Measurements from ENCODE around the gene PRIM2.
"Not testable (repeated sequence)": the region's sequence is repeated elsewhere in the genome, so short reads cannot be mapped to it uniquely, and the experiment has no call there.

Gene PRIM2

DNA sequence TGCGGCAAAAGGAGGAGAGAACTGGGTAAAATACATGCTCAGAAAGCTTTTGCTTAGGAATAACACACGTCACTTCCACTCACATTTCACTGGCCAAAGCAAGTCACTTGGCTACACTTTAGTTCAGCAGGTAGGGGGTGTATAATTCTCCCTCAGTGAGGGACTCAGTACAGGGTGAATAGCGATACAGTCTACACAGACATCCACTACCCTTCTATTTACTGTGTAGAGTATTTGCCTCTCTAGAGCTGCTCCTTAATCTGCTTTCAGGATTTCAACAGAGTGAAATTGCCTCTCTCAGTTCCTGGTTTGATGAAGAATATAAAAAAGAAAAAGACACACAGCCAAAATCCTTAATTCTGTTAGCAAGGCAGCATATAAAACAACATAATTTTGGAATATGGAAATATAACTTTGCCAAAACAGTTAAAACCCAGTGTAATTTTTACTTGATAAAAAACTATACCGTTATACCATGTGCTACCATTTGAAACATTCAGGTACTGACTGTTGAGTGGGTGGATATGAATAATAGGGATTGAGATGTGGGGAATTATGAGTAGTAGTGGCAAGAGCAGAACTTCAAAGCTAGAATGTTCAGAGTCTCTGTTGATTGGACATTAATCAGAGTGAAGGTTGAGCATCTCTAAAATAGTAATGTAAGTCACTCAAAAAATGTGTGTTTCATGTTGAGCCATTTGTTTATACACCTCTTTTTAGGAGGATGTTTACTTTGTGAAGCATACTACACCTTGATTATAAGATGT is 51.7 kb downstream of the PRIM2 start:
- not testable (repeated sequence) for H3K27me3 ChIP-seq (ENCODE audit: insufficient read depth, low read length, poor library complexity, severe bottlenecking); H3K79me2 ChIP-seq (ENCODE audit: insufficient read depth, low read length); H3K9ac ChIP-seq (ENCODE audit: low read depth, low read length, poor library complexity, severe bottlenecking); H3F3A ChIP-seq (ENCODE audit: low read depth); H3K9me2 ChIP-seq (replicated peaks; ENCODE audit: low read depth, low read length); H3K4me2 ChIP-seq (ENCODE audit: low read depth, low read length, poor library complexity, severe bottlenecking); H2AFZ ChIP-seq (ENCODE audit: low read length); H4K20me1 ChIP-seq (ENCODE audit: insufficient read depth, low read length, poor library complexity, severe bottlenecking); H3K4me3 ChIP-seq (ENCODE audit: low read length, poor library complexity, severe bottlenecking); H3K4me1 ChIP-seq (ENCODE audit: insufficient read depth, low read length, poor library complexity, severe bottlenecking); H3K9me3 ChIP-seq (ENCODE audit: insufficient read depth, low read depth, low read length); H3K36me3 ChIP-seq (ENCODE audit: insufficient read depth, low read length)

DNA sequence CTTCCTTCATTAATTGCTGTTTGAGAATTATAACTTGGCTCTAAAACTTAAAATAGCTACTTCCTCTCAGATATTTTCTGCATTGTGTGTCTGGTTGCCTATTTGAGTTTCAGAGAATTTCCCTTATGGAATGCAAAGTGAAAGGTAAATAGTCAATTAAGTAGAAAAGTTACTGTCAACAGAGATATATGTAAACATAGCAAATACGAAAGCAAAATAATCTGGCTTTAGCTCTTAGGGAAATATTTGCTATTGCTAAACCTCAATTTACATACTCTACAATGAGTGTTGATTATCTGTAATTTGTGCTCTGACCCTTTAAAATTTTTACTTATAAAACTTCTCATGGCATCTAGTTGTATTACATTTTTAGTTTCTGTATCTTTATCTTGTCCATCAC is 54.3 kb downstream of the PRIM2 start:
- H3K4me1 ChIP-seq (ENCODE audit: insufficient read depth, low read length, poor library complexity, severe bottlenecking); H4K20me1 ChIP-seq (ENCODE audit: insufficient read depth, low read length, poor library complexity, severe bottlenecking); H3K79me2 ChIP-seq (ENCODE audit: insufficient read depth, low read length); H3K36me3 ChIP-seq (ENCODE audit: insufficient read depth, low read length); H3K9me2 ChIP-seq (replicated peaks; ENCODE audit: low read depth, low read length); H3K27me3 ChIP-seq (ENCODE audit: insufficient read depth, low read length, poor library complexity, severe bottlenecking); H3K9me3 ChIP-seq (ENCODE audit: insufficient read depth, low read depth, low read length); H3K4me3 ChIP-seq (ENCODE audit: low read length, poor library complexity, severe bottlenecking); H3F3A ChIP-seq (ENCODE audit: low read depth); H3K9ac ChIP-seq (ENCODE audit: low read depth, low read length, poor library complexity, severe bottlenecking); H3K4me2 ChIP-seq (ENCODE audit: low read depth, low read length, poor library complexity, severe bottlenecking); H2AFZ ChIP-seq (ENCODE audit: low read length): not testable (repeated sequence)

DNA sequence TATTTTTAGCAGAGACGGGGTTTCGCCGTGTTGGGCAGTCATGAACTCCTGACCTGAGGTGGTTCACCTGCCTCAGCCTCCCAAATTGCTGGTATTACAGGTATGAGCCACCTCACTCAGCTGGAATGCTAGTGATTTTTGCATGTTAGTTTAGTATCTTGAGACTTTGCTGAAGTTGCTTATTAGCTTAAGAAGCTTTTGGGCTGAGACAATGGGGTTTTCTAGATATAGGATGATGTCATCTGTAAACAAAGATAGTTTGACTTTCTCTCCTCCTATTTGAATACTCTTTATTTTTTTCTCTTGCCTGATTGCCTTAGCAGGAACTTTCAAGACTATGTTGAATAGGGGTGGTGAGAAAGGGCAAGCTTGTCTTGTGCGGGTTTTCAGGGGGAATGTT is 57.3 kb downstream of the PRIM2 start:
- not testable (repeated sequence) for H3K27me3 ChIP-seq (ENCODE audit: insufficient read depth, low read length, poor library complexity, severe bottlenecking); H3F3A ChIP-seq (ENCODE audit: low read depth); H3K4me3 ChIP-seq (ENCODE audit: low read length, poor library complexity, severe bottlenecking); H3K9ac ChIP-seq (ENCODE audit: low read depth, low read length, poor library complexity, severe bottlenecking); H3K9me3 ChIP-seq (ENCODE audit: insufficient read depth, low read depth, low read length); H3K9me2 ChIP-seq (replicated peaks; ENCODE audit: low read depth, low read length); H2AFZ ChIP-seq (ENCODE audit: low read length); H3K79me2 ChIP-seq (ENCODE audit: insufficient read depth, low read length); H3K4me2 ChIP-seq (ENCODE audit: low read depth, low read length, poor library complexity, severe bottlenecking); H3K4me1 ChIP-seq (ENCODE audit: insufficient read depth, low read length, poor library complexity, severe bottlenecking); H4K20me1 ChIP-seq (ENCODE audit: insufficient read depth, low read length, poor library complexity, severe bottlenecking); H3K36me3 ChIP-seq (ENCODE audit: insufficient read depth, low read length)

DNA sequence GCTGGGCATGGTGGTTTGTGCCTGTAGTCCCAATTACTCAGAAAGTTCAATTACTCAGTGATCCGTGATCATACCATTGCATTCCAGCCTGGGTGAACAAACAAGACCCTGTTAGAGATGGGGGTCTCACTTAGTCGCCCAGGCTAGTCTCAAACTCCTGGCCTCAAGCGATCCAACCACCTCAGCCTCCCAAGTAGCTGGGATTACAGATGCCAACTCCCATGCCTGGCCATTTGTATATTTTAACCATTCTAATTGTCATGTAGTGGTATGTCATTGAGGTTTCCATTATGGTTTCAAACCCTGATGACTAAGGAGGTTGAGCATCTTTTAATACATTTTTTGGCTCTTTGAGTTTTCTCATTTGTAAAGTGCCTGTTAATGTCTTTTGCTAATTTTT is 58.7 kb downstream of the PRIM2 start:
- H3F3A ChIP-seq (ENCODE audit: low read depth); H3K27me3 ChIP-seq (ENCODE audit: insufficient read depth, low read length, poor library complexity, severe bottlenecking); H3K4me2 ChIP-seq (ENCODE audit: low read depth, low read length, poor library complexity, severe bottlenecking); H3K79me2 ChIP-seq (ENCODE audit: insufficient read depth, low read length); H3K4me1 ChIP-seq (ENCODE audit: insufficient read depth, low read length, poor library complexity, severe bottlenecking); H4K20me1 ChIP-seq (ENCODE audit: insufficient read depth, low read length, poor library complexity, severe bottlenecking); H3K4me3 ChIP-seq (ENCODE audit: low read length, poor library complexity, severe bottlenecking); H3K9me3 ChIP-seq (ENCODE audit: insufficient read depth, low read depth, low read length); H3K9ac ChIP-seq (ENCODE audit: low read depth, low read length, poor library complexity, severe bottlenecking); H3K9me2 ChIP-seq (replicated peaks; ENCODE audit: low read depth, low read length); H2AFZ ChIP-seq (ENCODE audit: low read length): not testable (repeated sequence)
- H3K36me3 ChIP-seq (ENCODE audit: insufficient read depth, low read length): peaks cover 11% of the 10 kb centered on the region; the same call in 1 of the 2 replicates

GRCh38 chr6:57389038-57389592 is 71.7 kb downstream of the PRIM2 start:
- not testable (repeated sequence) for H3K27me3 ChIP-seq (ENCODE audit: insufficient read depth, low read length, poor library complexity, severe bottlenecking); H3K36me3 ChIP-seq (ENCODE audit: insufficient read depth, low read length); H3K4me2 ChIP-seq (ENCODE audit: low read depth, low read length, poor library complexity, severe bottlenecking); H3K4me3 ChIP-seq (ENCODE audit: low read length, poor library complexity, severe bottlenecking); H3F3A ChIP-seq (ENCODE audit: low read depth); H3K9ac ChIP-seq (ENCODE audit: low read depth, low read length, poor library complexity, severe bottlenecking); H3K79me2 ChIP-seq (ENCODE audit: insufficient read depth, low read length); H3K4me1 ChIP-seq (ENCODE audit: insufficient read depth, low read length, poor library complexity, severe bottlenecking); H4K20me1 ChIP-seq (ENCODE audit: insufficient read depth, low read length, poor library complexity, severe bottlenecking); H2AFZ ChIP-seq (ENCODE audit: low read length); H3K9me3 ChIP-seq (ENCODE audit: insufficient read depth, low read depth, low read length); H3K9me2 ChIP-seq (replicated peaks; ENCODE audit: low read depth, low read length)

GRCh38 chr6:57390818-57391217 is 73.4 kb downstream of the PRIM2 start:
- H3K9me2 ChIP-seq (replicated peaks; ENCODE audit: low read depth, low read length); H3K36me3 ChIP-seq (ENCODE audit: insufficient read depth, low read length); H3K9ac ChIP-seq (ENCODE audit: low read depth, low read length, poor library complexity, severe bottlenecking); H3F3A ChIP-seq (ENCODE audit: low read depth); H3K27me3 ChIP-seq (ENCODE audit: insufficient read depth, low read length, poor library complexity, severe bottlenecking); H2AFZ ChIP-seq (ENCODE audit: low read length); H4K20me1 ChIP-seq (ENCODE audit: insufficient read depth, low read length, poor library complexity, severe bottlenecking); H3K79me2 ChIP-seq (ENCODE audit: insufficient read depth, low read length); H3K4me3 ChIP-seq (ENCODE audit: low read length, poor library complexity, severe bottlenecking); H3K4me1 ChIP-seq (ENCODE audit: insufficient read depth, low read length, poor library complexity, severe bottlenecking); H3K4me2 ChIP-seq (ENCODE audit: low read depth, low read length, poor library complexity, severe bottlenecking); H3K9me3 ChIP-seq (ENCODE audit: insufficient read depth, low read depth, low read length): not testable (repeated sequence)

DNA sequence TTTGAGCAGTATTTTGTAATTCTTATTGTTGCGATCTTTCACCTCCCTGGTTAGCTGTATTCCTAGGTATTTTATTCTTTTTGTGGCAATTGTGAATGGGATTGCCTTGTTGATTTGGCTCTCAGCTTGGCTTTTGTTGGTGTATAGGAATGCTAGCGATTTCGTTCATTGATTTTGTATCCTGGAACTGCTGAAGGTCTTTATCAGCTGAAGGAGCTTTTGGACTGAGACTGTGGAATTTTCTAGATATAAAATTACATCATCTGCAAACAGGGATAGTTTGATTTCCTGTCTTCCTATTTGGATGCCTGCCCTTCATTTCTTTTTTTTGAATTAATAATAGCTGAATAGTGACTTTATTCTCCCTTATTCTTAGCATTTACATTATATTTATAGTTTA is 74.6 kb downstream of the PRIM2 start:
- H3K4me1 ChIP-seq (ENCODE audit: insufficient read depth, low read length, poor library complexity, severe bottlenecking); H4K20me1 ChIP-seq (ENCODE audit: insufficient read depth, low read length, poor library complexity, severe bottlenecking); H3K4me2 ChIP-seq (ENCODE audit: low read depth, low read length, poor library complexity, severe bottlenecking); H3K36me3 ChIP-seq (ENCODE audit: insufficient read depth, low read length); H3K9me2 ChIP-seq (replicated peaks; ENCODE audit: low read depth, low read length); H3K27me3 ChIP-seq (ENCODE audit: insufficient read depth, low read length, poor library complexity, severe bottlenecking); H3K9me3 ChIP-seq (ENCODE audit: insufficient read depth, low read depth, low read length); H3K9ac ChIP-seq (ENCODE audit: low read depth, low read length, poor library complexity, severe bottlenecking); H3K4me3 ChIP-seq (ENCODE audit: low read length, poor library complexity, severe bottlenecking); H3F3A ChIP-seq (ENCODE audit: low read depth); H3K79me2 ChIP-seq (ENCODE audit: insufficient read depth, low read length); H2AFZ ChIP-seq (ENCODE audit: low read length): not testable (repeated sequence)
